ENCODE data around the gene SARDH. TPM values are rescaled to one million over a fixed set of nuclear protein-coding genes. Genes with fewer than 3 reads are reported as not detected.

SARDH gene
- total RNA-seq, 1 experiment from 2014 or later, result 5.3 TPM

DNA sequence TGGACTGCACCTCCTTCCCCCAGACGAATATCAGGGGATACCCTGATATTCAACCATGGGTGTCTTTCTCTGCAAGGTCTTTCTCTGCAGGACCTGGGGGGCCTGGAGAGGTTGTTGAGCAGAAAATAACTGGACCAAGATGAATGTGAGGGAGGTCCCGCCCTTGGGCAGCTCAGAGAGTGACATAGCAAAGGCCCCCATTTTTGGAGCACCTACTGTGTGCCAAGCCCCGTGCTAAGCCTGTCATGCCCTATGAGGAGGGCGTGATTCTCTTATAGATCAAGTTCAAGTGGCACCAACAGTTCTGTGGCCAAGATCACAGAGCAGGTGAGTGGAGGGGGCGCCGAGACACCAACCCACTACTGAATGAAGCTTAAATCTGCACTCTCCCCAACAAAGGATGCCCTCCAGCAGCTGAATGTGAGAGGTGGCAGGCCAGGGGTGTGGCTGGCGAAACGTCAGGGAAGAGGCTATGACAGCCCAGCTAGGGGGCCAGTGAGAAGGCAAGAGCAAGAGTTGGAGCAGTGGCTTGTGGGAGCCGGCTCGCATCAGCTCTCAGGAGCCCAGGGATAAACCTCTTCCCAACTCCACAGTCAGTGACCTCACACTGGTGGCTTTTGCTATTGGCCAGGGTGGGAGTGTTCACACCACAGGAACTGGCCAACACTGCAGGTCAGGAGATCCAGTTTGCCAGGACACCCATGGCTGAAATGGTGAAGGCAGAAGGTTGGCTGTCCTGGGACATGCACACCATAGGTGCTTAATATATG, 5.3 kb downstream of the SARDH start:
- no peak for DNase-seq

More for the DNA sequence above, 5.3 kb downstream of the SARDH start:
- TF ChIP-seq, protein P1, sequence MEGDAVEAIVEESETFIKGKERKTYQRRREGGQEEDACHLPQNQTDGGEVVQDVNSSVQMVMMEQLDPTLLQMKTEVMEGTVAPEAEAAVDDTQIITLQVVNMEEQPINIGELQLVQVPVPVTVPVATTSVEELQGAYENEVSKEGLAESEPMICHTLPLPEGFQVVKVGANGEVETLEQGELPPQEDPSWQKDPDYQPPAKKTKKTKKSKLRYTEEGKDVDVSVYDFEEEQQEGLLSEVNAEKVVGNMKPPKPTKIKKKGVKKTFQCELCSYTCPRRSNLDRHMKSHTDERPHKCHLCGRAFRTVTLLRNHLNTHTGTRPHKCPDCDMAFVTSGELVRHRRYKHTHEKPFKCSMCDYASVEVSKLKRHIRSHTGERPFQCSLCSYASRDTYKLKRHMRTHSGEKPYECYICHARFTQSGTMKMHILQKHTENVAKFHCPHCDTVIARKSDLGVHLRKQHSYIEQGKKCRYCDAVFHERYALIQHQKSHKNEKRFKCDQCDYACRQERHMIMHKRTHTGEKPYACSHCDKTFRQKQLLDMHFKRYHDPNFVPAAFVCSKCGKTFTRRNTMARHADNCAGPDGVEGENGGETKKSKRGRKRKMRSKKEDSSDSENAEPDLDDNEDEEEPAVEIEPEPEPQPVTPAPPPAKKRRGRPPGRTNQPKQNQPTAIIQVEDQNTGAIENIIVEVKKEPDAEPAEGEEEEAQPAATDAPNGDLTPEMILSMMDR (conservative IDR thresholded peaks at IDR 0.05), result no peak
- H3K9ac ChIP-seq (ENCODE audit: extremely low read depth, insufficient read length, low read length), result no peak overlapping the region
- H3K4ac ChIP-seq (ENCODE audit: low read depth, low read length), result no peak overlapping the region
- H3K14ac ChIP-seq (ENCODE audit: insufficient read depth, low read length), result no peak overlapping the region
- no peak overlapping the region for H3T11ph ChIP-seq (ENCODE audit: low read length)
- H3K4me1 ChIP-seq (ENCODE audit: insufficient read depth, low read length), result peaks cover 3% of the 10 kb centered on the region; the same call in 1 of the 2 replicates
- no peaks in the 10 kb centered on the region for H3K27me3 ChIP-seq (ENCODE audit: insufficient read depth, low read length)
- Mint-ChIP-seq H3K9me3 (no peaks in the 10 kb centered on the region; a peak in 1 of 5 replicates), H3K27me3 (ENCODE audit: low read depth) (peaks cover 5% of the 10 kb centered on the region; the same call in 1 of the 2 replicates), H3K36me3 (ENCODE audit: insufficient read depth in 1 of 3, low read depth in 3 of 3) (peaks cover 0 to 2% (median 0%) of the 10 kb centered on the region in 3 experiments; a peak in 1 of 7 replicates), H3K4me1 (peaks cover 9 to 30% of the 10 kb centered on the region in 2 experiments), H3K27ac (no peak overlapping the region), H3K4me3 (no peak overlapping the region; a peak in 1 of 5 replicates)
- H3K23ac ChIP-seq (ENCODE audit: insufficient read length, low read depth, low read length), result no peak overlapping the region
- no peaks in the 10 kb centered on the region for H3K79me2 ChIP-seq (ENCODE audit: insufficient read depth, low read length)
- no peak overlapping the region for H4K91ac ChIP-seq (ENCODE audit: insufficient read length, low read depth, low read length)
- H3K23me2 ChIP-seq (ENCODE audit: insufficient read length, low read depth, low read length, poor library complexity, severe bottlenecking), result peaks cover 1% of the 10 kb centered on the region
- no peak overlapping the region for H3K4me2 ChIP-seq (ENCODE audit: insufficient read depth, insufficient read length, low read length)
- H4K5ac ChIP-seq (ENCODE audit: insufficient read length, low read depth, low read length), result no peak overlapping the region
- H2BK5ac ChIP-seq (ENCODE audit: insufficient read length, low read length), result no peak overlapping the region
- H2BK120ac ChIP-seq (ENCODE audit: low read depth, low read length, poor library complexity, severe bottlenecking), result no peak overlapping the region
- no peak overlapping the region for H3K18ac ChIP-seq (ENCODE audit: insufficient read length, low read depth, low read length)
- no peak overlapping the region for H2BK12ac ChIP-seq (ENCODE audit: insufficient read length, low read depth, low read length)
- H2AFZ ChIP-seq (ENCODE audit: low read length), result no peak overlapping the region
- no peak overlapping the region for H2AK5ac ChIP-seq (ENCODE audit: insufficient read length, low read length)
- no peaks in the 10 kb centered on the region for H4K20me1 ChIP-seq (ENCODE audit: control insufficient read depth, insufficient read depth, insufficient read length)
- no peaks in the 10 kb centered on the region for H3K79me1 ChIP-seq (ENCODE audit: insufficient read depth, low read depth, low read length, poor library complexity, severe bottlenecking)
- no CpG with 5 or more reads among the region's 10 CpGs for WGBS (ENCODE audit: extremely low coverage, insufficient read length, low lambda C conversion rate)
- H3K9me3 ChIP-seq (ENCODE audit: control insufficient read depth, low read depth, low read length), result no peaks in the 10 kb centered on the region
- no peak overlapping the region for H4K8ac ChIP-seq (replicated peaks; ENCODE audit: insufficient read length, low read depth, low read length)
- no peak overlapping the region for H2BK20ac ChIP-seq (ENCODE audit: low read depth, low read length, poor library complexity, severe bottlenecking)
- no peak overlapping the region for H3K27ac ChIP-seq (ENCODE audit: insufficient read length, low read depth, low read length)
- H2BK15ac ChIP-seq (ENCODE audit: low read depth, low read length), result no peak overlapping the region
- H3K56ac ChIP-seq (ENCODE audit: insufficient read length, low read depth, low read length), result no peak overlapping the region

Measured in H9 (cell line).